ENCODE results near the gene COX7B2. TPM values are rescaled to one million over a fixed set of nuclear protein-coding genes. Genes with fewer than 3 reads are reported as not detected.

The COX7B2 gene, protein sequence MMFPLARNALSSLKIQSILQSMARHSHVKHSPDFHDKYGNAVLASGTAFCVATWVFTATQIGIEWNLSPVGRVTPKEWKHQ
- total RNA-seq, result not detected in 2 replicates

DNA sequence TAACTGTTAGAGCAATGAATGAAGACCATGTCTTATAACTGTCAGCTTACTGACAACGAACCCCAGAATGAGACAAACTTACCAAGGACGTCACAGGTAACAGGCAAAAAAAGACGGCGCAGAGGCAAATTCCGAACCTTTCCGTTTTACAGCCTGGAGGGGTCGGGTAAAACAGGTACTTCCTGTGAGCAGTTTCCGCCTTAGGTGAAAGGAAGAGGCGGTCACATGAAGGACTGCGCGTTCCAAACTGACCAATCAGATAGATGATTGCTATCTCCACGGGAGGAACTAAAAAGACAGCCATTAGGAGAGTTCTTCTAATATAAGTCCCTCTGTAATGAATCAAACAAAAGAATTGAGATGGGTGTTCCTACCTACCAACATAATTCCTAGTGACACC is at the start of gene COX7B2:
Gene COX7B2, minus strand, starts transcription at position 168 of the 400 bp plus-strand sequence. CDS start 174,053 bp downstream, outside the sequence.

Other genes with a start within 250 kb of the COX7B2 start
- not detected in 2 replicates for gene GABRA4, start 84.3 kb upstream of the COX7B2 start, total RNA-seq
- gene GABRB1, start 122.3 kb upstream of the COX7B2 start, total RNA-seq, result not detected in 2 replicates